Skeletal muscle tissue (tissue), 4 donors: ENCODE measurements around the gene OR10X1. TPM values are rescaled to one million over a fixed set of nuclear protein-coding genes. Genes with fewer than 3 reads are reported as not detected.

Experiments used
- H3K27ac ChIP-seq: one replicate; pipeline ENCODE4 v1.7.0; 2013; ENCODE audit warnings: mild to moderate bottlenecking, low read depth, low read length, inconsistent platforms
- H3K27me3 ChIP-seq, 3 donors: one replicate each; pipeline ENCODE4 v1.7.0; 2013; ENCODE audit warnings: low read length in 3 of 3; ENCODE audit not compliant: control insufficient read depth in 3 of 3, insufficient read depth in 3 of 3
- H3K36me3 ChIP-seq, 3 donors: one replicate each; pipeline ENCODE4 v1.7.0; 2013; ENCODE audit warnings: low read length in 3 of 3; ENCODE audit not compliant: control insufficient read depth in 3 of 3, insufficient read depth in 3 of 3
- H3K4me1 ChIP-seq, 3 donors: one replicate each; pipeline ENCODE4 v1.7.0; 2013; ENCODE audit warnings: low read length in 3 of 3, mild to moderate bottlenecking in 3 of 3; ENCODE audit not compliant: control insufficient read depth in 3 of 3, insufficient read depth in 3 of 3
- H3K4me3 ChIP-seq, 3 donors: one replicate each; pipeline ENCODE4 v1.7.0; 2013; ENCODE audit warnings: low read length in 3 of 3
- H3K9ac ChIP-seq, 3 donors: one replicate each; pipeline ENCODE4 v1.7.0; 2013; ENCODE audit warnings: low read length in 3 of 3, mild to moderate bottlenecking in 3 of 3, moderate library complexity in 2 of 3, low read depth in 1 of 3
- H3K9me3 ChIP-seq, 3 donors: one replicate each; pipeline ENCODE4 v1.7.0; 2013; ENCODE audit warnings: low read length in 3 of 3; ENCODE audit not compliant: control insufficient read depth in 3 of 3
- total RNA-seq: library from RNA; depleted of rRNA; stranded (reverse); fragments of >200 nt; gene quantifications from one replicate; pipeline ENCODE4 v1.2.3, GENCODE V29; 2014
- donor health status: Osteomylitis.

The OR10X1 gene
- total RNA-seq, result not detected

DNA sequence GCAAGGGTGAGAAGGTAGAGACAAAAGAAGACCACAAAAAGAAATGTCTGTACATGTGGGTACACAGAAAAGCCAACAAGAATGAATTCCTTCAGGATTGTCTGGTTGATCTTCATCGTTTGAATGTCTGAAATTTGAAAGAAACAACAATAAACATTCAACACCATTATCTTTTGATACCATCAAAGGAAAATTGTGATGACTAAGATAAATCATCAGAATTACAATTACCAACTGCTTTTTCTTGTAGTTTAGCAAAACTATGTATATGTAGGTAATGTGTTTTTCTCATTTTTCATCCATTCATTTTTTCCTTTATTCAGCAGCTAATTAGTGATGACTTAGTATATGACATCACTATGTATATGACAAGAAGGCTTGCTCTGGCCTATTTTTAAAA, at the start of gene OR10X1:
TSS of gene OR10X1 (minus strand) at position 167 of the 400 bp plus-strand sequence. CDS start at position 167, 0 bp downstream.
- no peaks in the 10 kb centered on the region for H3K9me3 ChIP-seq
- no peak within 1 kb of the TSS for H3K27ac ChIP-seq
- H3K36me3 ChIP-seq, result no peaks in the 10 kb centered on the region
- no peak within 1 kb of the TSS for H3K4me3 ChIP-seq
- no peak within 1 kb of the TSS for H3K9ac ChIP-seq
- no peaks in the 10 kb centered on the region for H3K4me1 ChIP-seq
- no peaks in the 10 kb centered on the region for H3K27me3 ChIP-seq

- Histone ChIP-seq H3K4me1 (no peaks in the 10 kb centered on the region), H3K4me3 (no peak overlapping the region), H3K9me3 (peaks cover 0 to 1% (median 0%) of the 10 kb centered on the region in 3 donors), H3K36me3 (no peaks in the 10 kb centered on the region), H3K27me3 (no peaks in the 10 kb centered on the region), H3K27ac (no peak overlapping the region), H3K9ac (no peak overlapping the region)
These were observed 34.1 kb upstream of the OR10X1 start for GRCh38 chr1:158613764-158614163.

DNA sequence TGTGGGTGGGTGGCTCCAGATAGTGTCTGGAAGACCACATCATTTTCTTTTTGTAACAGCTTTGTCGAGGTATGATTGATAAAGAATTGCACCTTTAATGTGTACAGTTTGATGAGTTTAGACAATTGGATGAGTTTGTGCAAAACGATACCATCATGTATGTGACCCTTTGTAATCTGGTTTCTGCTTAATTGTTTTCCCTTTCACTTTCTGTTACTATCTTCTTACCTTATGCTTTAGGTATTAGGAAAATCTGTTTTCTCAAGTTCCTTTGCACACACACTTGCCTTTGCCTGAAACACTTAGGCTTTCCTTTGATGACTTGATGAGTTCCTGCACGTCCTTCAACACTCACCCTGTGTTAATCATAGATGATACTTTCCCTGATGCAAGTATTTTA, 32.2 kb upstream of the OR10X1 start:
- H3K4me3 ChIP-seq, result no peak overlapping the region
- H3K27ac ChIP-seq, result no peak overlapping the region
- no peak overlapping the region for H3K9ac ChIP-seq
- H3K9me3 ChIP-seq, result no peaks in the 10 kb centered on the region
- H3K36me3 ChIP-seq, result no peaks in the 10 kb centered on the region
- H3K4me1 ChIP-seq, result no peaks in the 10 kb centered on the region
- no peaks in the 10 kb centered on the region for H3K27me3 ChIP-seq

DNA sequence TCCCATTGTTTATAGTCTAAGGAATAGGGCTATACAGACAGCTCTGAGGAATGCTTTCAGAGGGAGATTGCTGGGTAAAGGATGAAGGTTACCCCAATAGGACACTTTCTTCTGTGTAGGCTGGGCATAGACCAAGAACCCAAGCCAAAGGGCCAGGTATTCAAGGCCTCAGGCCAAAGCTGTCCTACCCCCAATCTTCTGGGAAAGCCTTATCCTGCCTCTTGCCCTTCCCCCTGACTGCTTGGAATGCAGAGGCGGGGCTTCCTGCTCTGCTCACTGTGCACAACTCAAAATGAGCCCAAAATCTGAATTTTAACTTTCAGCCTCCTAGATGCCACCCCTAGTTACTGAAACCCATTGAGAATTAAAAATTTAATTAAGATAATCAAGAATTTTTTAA, 27.6 kb upstream of the OR10X1 start:
- Histone ChIP-seq H3K27me3 (no peaks in the 10 kb centered on the region), H3K9ac (no peak overlapping the region), H3K4me3 (no peak overlapping the region), H3K36me3 (no peaks in the 10 kb centered on the region), H3K9me3 (no peaks in the 10 kb centered on the region), H3K4me1 (no peaks in the 10 kb centered on the region), H3K27ac (no peak overlapping the region)

DNA sequence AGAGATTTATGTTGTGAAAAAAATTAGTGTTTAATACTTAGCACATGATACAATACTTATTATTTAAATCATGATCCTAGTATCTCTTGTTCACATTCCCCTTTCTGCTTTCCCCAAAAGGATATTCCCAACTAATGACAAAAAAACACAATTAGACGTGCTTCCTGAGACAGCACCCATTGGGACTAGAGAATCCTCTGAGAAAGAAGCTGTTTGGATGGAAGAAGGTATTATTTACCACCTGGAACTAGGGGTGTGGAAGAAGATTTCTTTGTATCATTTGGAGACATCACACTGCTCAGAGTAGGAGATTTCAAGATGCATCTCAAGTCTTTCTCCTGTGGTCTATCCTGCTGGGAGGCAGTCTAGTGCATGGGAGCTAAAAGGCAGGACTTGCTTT, 25.3 kb upstream of the OR10X1 start, which contains the start of gene OR10Z1:
TSS of gene OR10Z1 (plus strand) at position 301 of the 400 bp plus-strand sequence. CDS start 1,171 bp downstream, outside the sequence.
- Histone ChIP-seq H3K9ac (no peak within 1 kb of the TSS), H3K27ac (no peak within 1 kb of the TSS), H3K27me3 (no peaks in the 10 kb centered on the region), H3K9me3 (no peaks in the 10 kb centered on the region), H3K36me3 (no peaks in the 10 kb centered on the region), H3K4me1 (no peaks in the 10 kb centered on the region), H3K4me3 (no peak within 1 kb of the TSS)

GRCh38 chr1:158600735-158601134, 21.0 kb upstream of the OR10X1 start:
- Histone ChIP-seq H3K9me3 (peaks cover 0 to 7% (median 4%) of the 10 kb centered on the region in 3 donors), H3K4me3 (no peak overlapping the region), H3K9ac (no peak overlapping the region), H3K36me3 (no peaks in the 10 kb centered on the region), H3K27me3 (no peaks in the 10 kb centered on the region), H3K4me1 (no peaks in the 10 kb centered on the region), H3K27ac (no peak overlapping the region)

GRCh38 chr1:158586942-158587341, 7.2 kb upstream of the OR10X1 start:
- no peaks in the 10 kb centered on the region for H3K27me3 ChIP-seq
- no peak overlapping the region for H3K9ac ChIP-seq
- H3K4me1 ChIP-seq, result no peaks in the 10 kb centered on the region
- H3K4me3 ChIP-seq, result no peak overlapping the region
- H3K9me3 ChIP-seq, result peaks cover 0 to 4% (median 3%) of the 10 kb centered on the region in 3 donors
- H3K27ac ChIP-seq, result no peak overlapping the region
- no peaks in the 10 kb centered on the region for H3K36me3 ChIP-seq

DNA sequence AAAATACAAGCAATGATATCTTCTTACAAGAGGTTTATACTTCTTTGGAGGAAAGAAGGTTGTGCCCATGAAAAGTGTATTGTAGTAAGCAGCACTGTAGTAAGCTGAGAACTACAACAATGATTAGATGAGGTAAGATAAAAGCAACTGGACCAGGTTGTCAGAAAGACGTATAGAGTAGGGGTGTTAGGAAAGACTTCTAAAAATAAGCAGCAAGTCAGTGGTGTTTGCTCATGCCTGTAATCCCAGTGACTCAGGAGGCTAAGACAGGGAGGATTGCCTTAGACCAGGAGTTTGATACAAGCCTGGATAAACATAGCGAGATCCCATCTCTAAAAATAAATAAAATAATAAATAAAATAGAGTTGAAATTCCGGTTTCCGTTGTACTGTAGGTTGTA, 4.3 kb upstream of the OR10X1 start:
- Histone ChIP-seq H3K27me3 (no peaks in the 10 kb centered on the region), H3K4me3 (no peak overlapping the region), H3K4me1 (no peaks in the 10 kb centered on the region), H3K27ac (no peak overlapping the region), H3K36me3 (no peaks in the 10 kb centered on the region), H3K9ac (no peak overlapping the region), H3K9me3 (peaks cover 0 to 3% (median 3%) of the 10 kb centered on the region in 3 donors)

- Histone ChIP-seq H3K27me3 (no peaks in the 10 kb centered on the region), H3K9ac (no peak overlapping the region), H3K9me3 (no peaks in the 10 kb centered on the region), H3K4me3 (no peak overlapping the region), H3K36me3 (no peaks in the 10 kb centered on the region), H3K27ac (no peak overlapping the region), H3K4me1 (no peaks in the 10 kb centered on the region)
These were observed 2.1 kb downstream of the OR10X1 start for GRCh38 chr1:158577561-158577960.

- H3K4me3 ChIP-seq, result no peak overlapping the region
- no peaks in the 10 kb centered on the region for H3K9me3 ChIP-seq
- H3K36me3 ChIP-seq, result no peaks in the 10 kb centered on the region
- H3K9ac ChIP-seq, result no peak overlapping the region
- H3K4me1 ChIP-seq, result no peaks in the 10 kb centered on the region
- no peak overlapping the region for H3K27ac ChIP-seq
- no peaks in the 10 kb centered on the region for H3K27me3 ChIP-seq
These were observed 7.5 kb downstream of the OR10X1 start for GRCh38 chr1:158572226-158572625.

DNA sequence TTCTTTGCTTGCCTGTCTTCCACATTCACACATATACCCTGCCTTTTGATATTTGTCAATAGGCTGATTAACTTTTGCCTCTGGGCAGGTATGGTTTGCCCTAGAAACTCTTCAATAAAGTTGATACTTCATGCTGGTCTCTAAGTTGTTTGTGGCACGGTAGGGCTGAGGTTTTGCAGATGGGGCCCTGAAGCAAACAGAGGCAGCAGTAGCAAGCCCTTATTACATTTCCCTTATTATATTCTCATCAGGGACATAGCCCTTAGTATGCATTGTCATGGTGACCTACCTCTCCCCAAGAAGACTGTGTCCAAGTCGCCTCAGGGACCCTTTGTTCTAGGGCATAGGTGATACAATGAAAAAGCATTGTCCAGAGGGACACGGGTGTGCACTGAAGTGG, 9.2 kb downstream of the OR10X1 start, which contains the start of gene OR6P1:
TSS of gene OR6P1 (minus strand) at position 101 of the 400 bp plus-strand sequence. CDS start 6,976 bp downstream, outside the sequence.
- no peaks in the 10 kb centered on the region for H3K36me3 ChIP-seq
- no peaks in the 10 kb centered on the region for H3K4me1 ChIP-seq
- H3K4me3 ChIP-seq, result no peak within 1 kb of the TSS
- no peak within 1 kb of the TSS for H3K9ac ChIP-seq
- H3K27ac ChIP-seq, result no peak within 1 kb of the TSS
- H3K9me3 ChIP-seq, result no peaks in the 10 kb centered on the region
- no peaks in the 10 kb centered on the region for H3K27me3 ChIP-seq
